Osteoblast (primary cell): ENCODE results near the gene SULT4A1. TPM values are rescaled to one million over a fixed set of nuclear protein-coding genes. Genes with fewer than 3 reads are reported as not detected.

Experiments
- DNase-seq: peaks from one replicate; pipeline ENCODE4 v3.0.0; 2011; ENCODE audit warnings: low spot score, mixed read lengths; ENCODE audit not compliant: insufficient read length; ENCODE audit errors: missing footprints
- H2AFZ ChIP-seq: 2 replicates; pipeline ENCODE4 v1.6.0; 2011; ENCODE audit warnings: mild to moderate bottlenecking, low read length
- H3K27ac ChIP-seq: 2 replicates; pipeline ENCODE4 v1.5.1; 2011; ENCODE audit warnings: mild to moderate bottlenecking, low read depth, low read length, moderate library complexity
- H3K27me3 ChIP-seq: 2 replicates; pipeline ENCODE4 v1.6.0; 2012; ENCODE audit warnings: mild to moderate bottlenecking, control low read depth, inconsistent platforms, low read length, moderate library complexity; ENCODE audit not compliant: insufficient read depth
- H3K36me3 ChIP-seq: 2 replicates; pipeline ENCODE4 v1.5.1; 2011; ENCODE audit warnings: mild to moderate bottlenecking, low read length, control low read depth, moderate library complexity; ENCODE audit not compliant: insufficient read depth
- H3K4me1 ChIP-seq: 2 replicates; pipeline ENCODE4 v1.5.1; 2011; ENCODE audit warnings: mild to moderate bottlenecking, low read length, control low read depth, moderate library complexity; ENCODE audit not compliant: insufficient read depth
- H3K4me2 ChIP-seq: 2 replicates; pipeline ENCODE4 v1.6.0; 2011; ENCODE audit warnings: mild to moderate bottlenecking, low read length; ENCODE audit not compliant: insufficient read depth
- H3K4me3 ChIP-seq: fragments of 200-600 bp; sonication (generic); 3 replicates; pipeline ENCODE4 v1.5.1; 2012; ENCODE audit warnings: mild to moderate bottlenecking, low read length, inconsistent platforms; ENCODE audit not compliant: insufficient read depth
- H3K79me2 ChIP-seq: 2 replicates; pipeline ENCODE4 v1.6.0; 2012; ENCODE audit warnings: mild to moderate bottlenecking, low read length, control low read depth, inconsistent platforms; ENCODE audit not compliant: insufficient read depth
- H3K9me3 ChIP-seq: 2 replicates; pipeline ENCODE4 v1.5.1; 2011; ENCODE audit warnings: low read depth, low read length, control low read depth
- H4K20me1 ChIP-seq: 2 replicates; pipeline ENCODE4 v1.6.0; 2012; ENCODE audit warnings: mild to moderate bottlenecking, low read length, control low read depth; ENCODE audit not compliant: insufficient read depth
- CTCF ChIP-seq: IDR thresholded peaks from 2 replicates; pipeline ENCODE4 v1.5.1; 2011; ENCODE audit warnings: mild to moderate bottlenecking, low read depth, low read length, moderate library complexity; ENCODE audit errors: extremely low read depth
- total RNA-seq: library from RNA; depleted of rRNA; stranded (reverse); fragments of >200 nt; gene quantifications from 2 replicates; pipeline ENCODE4 v1.2.3, GENCODE V29; 2012

SULT4A1 gene
- under 0.01 TPM in 1 of 2 replicates, not detected in the other for total RNA-seq

GRCh38 chr22:43862074-43862881 lies at the start of gene SULT4A1:
Gene SULT4A1 (minus strand): TSS chr22:43862513. CDS start chr22:43862382, 131 bp downstream.
- peak; percentile 92 for DNase-seq
- Histone ChIP-seq H4K20me1 (no peaks in the 10 kb centered on the region), H3K9me3 (no peaks in the 10 kb centered on the region), H3K4me1 (no peaks in the 10 kb centered on the region), H3K36me3 (no peaks in the 10 kb centered on the region), H3K79me2 (no peaks in the 10 kb centered on the region), H3K27ac (no peak within 1 kb of the TSS), H3K4me3 (no peak within 1 kb of the TSS), H3K4me2 (no peak within 1 kb of the TSS), H3K27me3 (peaks cover 31% of the 10 kb centered on the region), H2AFZ (no peak within 1 kb of the TSS)
- TF ChIP-seq CTCF = no peak

- H3K4me3 ChIP-seq = no peak overlapping the region
- no peak for DNase-seq
Measured at GRCh38 chr22:43911351-43911750, 49.0 kb upstream of the SULT4A1 start.

GRCh38 chr22:43910178-43910695 lies 47.9 kb upstream of the SULT4A1 start:
- peak; percentile 72 for DNase-seq
- H3K79me2 ChIP-seq = no peaks in the 10 kb centered on the region
- TF ChIP-seq CTCF = no peak
- no peak overlapping the region for H3K4me2 ChIP-seq
- H3K27ac ChIP-seq = no peak overlapping the region
- H3K36me3 ChIP-seq = no peaks in the 10 kb centered on the region
- H3K9me3 ChIP-seq = no peaks in the 10 kb centered on the region
- peaks cover 12% of the 10 kb centered on the region for H3K27me3 ChIP-seq
- no peaks in the 10 kb centered on the region for H3K4me1 ChIP-seq
- no peaks in the 10 kb centered on the region for H4K20me1 ChIP-seq
- H3K4me3 ChIP-seq = no peak overlapping the region
- H2AFZ ChIP-seq = no peak overlapping the region

More at GRCh38 chr22:43911351-43911750, 49.0 kb upstream of the SULT4A1 start:
- H4K20me1 ChIP-seq = no peaks in the 10 kb centered on the region
- TF ChIP-seq CTCF = no peak
- H3K79me2 ChIP-seq = no peaks in the 10 kb centered on the region
- H3K9me3 ChIP-seq = no peaks in the 10 kb centered on the region
- H3K4me2 ChIP-seq = no peak overlapping the region
- H3K27me3 ChIP-seq = peaks cover 12% of the 10 kb centered on the region
- no peaks in the 10 kb centered on the region for H3K36me3 ChIP-seq
- H2AFZ ChIP-seq = no peak overlapping the region
- H3K27ac ChIP-seq = no peak overlapping the region
- H3K4me1 ChIP-seq = no peaks in the 10 kb centered on the region

GRCh38 chr22:43909708-43910107 lies 47.4 kb upstream of the SULT4A1 start:
- Histone ChIP-seq H3K79me2 (no peaks in the 10 kb centered on the region), H3K4me1 (no peaks in the 10 kb centered on the region), H3K27me3 (peaks cover 12% of the 10 kb centered on the region), H4K20me1 (no peaks in the 10 kb centered on the region), H2AFZ (no peak overlapping the region), H3K27ac (no peak overlapping the region), H3K4me2 (no peak overlapping the region), H3K9me3 (no peaks in the 10 kb centered on the region), H3K36me3 (no peaks in the 10 kb centered on the region), H3K4me3 (no peak overlapping the region)
- TF ChIP-seq CTCF = no peak
- DNase-seq = no peak
